Stomach (tissue), 4 donors: ENCODE data around the gene RABGEF1.

Source experiments
- EP300 ChIP-seq: sonication (generic); formaldehyde crosslinking; IDR thresholded peaks from one replicate; pipeline ENCODE4 v1.6.1; 2017; ENCODE audit warnings: antibody characterized with exemption
- POLR2A ChIP-seq, 4 donors: fragments of 450-650 bp; IDR thresholded peaks; one replicate each; pipeline ENCODE4 v1.6.1; 2016; ENCODE audit warnings: antibody characterized with exemption in 4 of 4, control low read depth in 2 of 4, mild to moderate bottlenecking in 1 of 4, moderate library complexity in 1 of 4
- POLR2AphosphoS5 ChIP-seq, 3 donors: sonication (generic); formaldehyde crosslinking; IDR thresholded peaks; one replicate each; pipeline ENCODE4 v1.6.1; 2016; ENCODE audit warnings: antibody characterized with exemption in 3 of 3

GRCh38 chr7:66720561-66720960 is 20.0 kb upstream of the RABGEF1 start:
- TF ChIP-seq EP300 (no peak), POLR2AphosphoS5 (IDR thresholded peaks at IDR 0.05) (no peak), POLR2A (IDR thresholded peaks at IDR 0.05) (no peak)
